SU-DHL-6 (cell line): ENCODE data around the gene TGM2.

Source experiments
- H2AFZ ChIP-seq: fragments of 200-600 bp; sonication (generic); 2 replicates; pipeline ENCODE4 v1.6.1; 2014; ENCODE audit warnings: low read depth, mild to moderate bottlenecking, moderate library complexity, mixed read lengths, antibody characterized with exemption, low read length; ENCODE audit not compliant: severe bottlenecking
- H3F3A ChIP-seq: fragments of 200-600 bp; shearing (Covaris generic); 2 replicates; pipeline ENCODE4 v1.6.0; 2016; ENCODE audit warnings: antibody characterized with exemption, mild to moderate bottlenecking; ENCODE audit not compliant: insufficient read depth
- H3K27ac ChIP-seq: fragments of 200-600 bp; sonication (generic); 2 replicates; pipeline ENCODE4 v1.5.1; 2016; ENCODE audit warnings: low read depth, mild to moderate bottlenecking, low read length, moderate library complexity, mixed read lengths
- H3K27me3 ChIP-seq: fragments of 200-600 bp; sonication (generic), shearing (Covaris generic); 2 replicates; pipeline ENCODE4 v1.6.0; 2014; ENCODE audit warnings: mild to moderate bottlenecking, low read length
- H3K36me3 ChIP-seq: fragments of 200-600 bp; sonication (generic); 2 replicates; pipeline ENCODE4 v1.6.1; 2014; ENCODE audit warnings: mild to moderate bottlenecking, low read length, mixed read lengths
- H3K4me2 ChIP-seq: fragments of 300-600, 200-600 bp; shearing (Covaris generic), sonication (generic); 2 replicates; pipeline ENCODE4 v1.6.0; 2014; ENCODE audit warnings: low read length, low read depth, mild to moderate bottlenecking; ENCODE audit not compliant: poor library complexity, severe bottlenecking
- H3K4me3 ChIP-seq: fragments of 200-600 bp; sonication (generic); 2 replicates; pipeline ENCODE4 v1.5.1; 2014; ENCODE audit warnings: antibody characterized with exemption, low read length, mild to moderate bottlenecking, mixed read lengths; ENCODE audit not compliant: insufficient read depth, poor library complexity, severe bottlenecking
- H3K79me2 ChIP-seq: fragments of 200-600 bp; sonication (generic); 2 replicates; pipeline ENCODE4 v1.6.1; 2014; ENCODE audit warnings: mild to moderate bottlenecking, low read length, moderate library complexity; ENCODE audit not compliant: insufficient read depth
- H3K9ac ChIP-seq: fragments of 200-600 bp; sonication (generic); 2 replicates; pipeline ENCODE4 v1.7.0; 2014; ENCODE audit warnings: mild to moderate bottlenecking, low read length
- H3K9me2 ChIP-seq: fragments of 200-600 bp; sonication (generic); replicated peaks from 2 replicates; pipeline ENCODE4 v1.6.1; 2014; ENCODE audit warnings: low read length; ENCODE audit not compliant: insufficient read depth
- H3K9me3 ChIP-seq: fragments of 200-600 bp; sonication (generic); 2 replicates; pipeline ENCODE4 v1.6.1; 2014; ENCODE audit warnings: low read length, mixed read lengths; ENCODE audit not compliant: insufficient read depth
- H4K20me1 ChIP-seq: fragments of 200-600 bp; sonication (generic); 2 replicates; pipeline ENCODE4 v1.6.1; 2014; ENCODE audit warnings: low read depth, mild to moderate bottlenecking, antibody characterized with exemption, low read length, moderate library complexity, mixed read lengths
- EZH2phosphoT487 ChIP-seq: fragments of 200-600 bp; sonication (generic), shearing (Covaris generic); conservative IDR thresholded peaks from 2 replicates; pipeline ENCODE4 v1.6.1; 2018; ENCODE audit warnings: mild to moderate bottlenecking, antibody characterized with exemption, low read length, moderate library complexity, mixed read lengths
- TF ChIP-seq, protein P1 (sequence below): fragments of 200-600 bp; sonication (generic); IDR thresholded peaks from one replicate; pipeline ENCODE4 v1.5.1; 2017; ENCODE audit warnings: antibody characterized with exemption, mild to moderate bottlenecking, low read length, moderate library complexity; ENCODE audit not compliant: insufficient read depth, poor library complexity, severe bottlenecking

The TGM2 gene

DNA sequence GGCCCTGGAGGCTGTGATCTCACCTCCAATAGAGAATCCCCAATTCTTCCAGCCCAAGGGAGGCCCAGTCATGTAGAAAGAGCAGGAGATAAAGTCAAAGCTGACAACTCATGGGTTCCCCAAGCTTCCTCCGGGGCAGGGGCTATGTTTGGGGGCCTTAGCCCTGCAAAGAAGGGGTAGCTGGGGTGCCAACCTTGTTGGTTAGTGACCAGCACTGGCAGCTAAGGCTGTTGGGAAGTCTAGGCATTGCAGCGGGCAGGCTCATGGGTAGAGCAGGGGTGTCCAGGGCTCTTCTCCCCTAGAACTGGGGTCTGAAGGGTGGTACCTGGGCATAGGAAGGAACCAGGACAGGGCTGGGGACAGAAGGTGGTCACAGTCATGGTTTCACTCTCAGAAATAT is 36.4 kb downstream of the TGM2 start:
- Histone ChIP-seq H3K36me3 (no peaks in the 10 kb centered on the region), H3K27me3 (no peaks in the 10 kb centered on the region), H3K79me2 (no peaks in the 10 kb centered on the region), H3K9me3 (no peaks in the 10 kb centered on the region), H4K20me1 (no peaks in the 10 kb centered on the region), H3K4me3 (no peak overlapping the region), H3K9me2 (no peaks in the 10 kb centered on the region), H2AFZ (no peak overlapping the region), H3K4me2 (no peak overlapping the region), H3K9ac (no peak overlapping the region), H3K27ac (no peak overlapping the region), H3F3A (no peaks in the 10 kb centered on the region)
- TF ChIP-seq EZH2phosphoT487 = no peak
- TF ChIP-seq, protein P1, sequence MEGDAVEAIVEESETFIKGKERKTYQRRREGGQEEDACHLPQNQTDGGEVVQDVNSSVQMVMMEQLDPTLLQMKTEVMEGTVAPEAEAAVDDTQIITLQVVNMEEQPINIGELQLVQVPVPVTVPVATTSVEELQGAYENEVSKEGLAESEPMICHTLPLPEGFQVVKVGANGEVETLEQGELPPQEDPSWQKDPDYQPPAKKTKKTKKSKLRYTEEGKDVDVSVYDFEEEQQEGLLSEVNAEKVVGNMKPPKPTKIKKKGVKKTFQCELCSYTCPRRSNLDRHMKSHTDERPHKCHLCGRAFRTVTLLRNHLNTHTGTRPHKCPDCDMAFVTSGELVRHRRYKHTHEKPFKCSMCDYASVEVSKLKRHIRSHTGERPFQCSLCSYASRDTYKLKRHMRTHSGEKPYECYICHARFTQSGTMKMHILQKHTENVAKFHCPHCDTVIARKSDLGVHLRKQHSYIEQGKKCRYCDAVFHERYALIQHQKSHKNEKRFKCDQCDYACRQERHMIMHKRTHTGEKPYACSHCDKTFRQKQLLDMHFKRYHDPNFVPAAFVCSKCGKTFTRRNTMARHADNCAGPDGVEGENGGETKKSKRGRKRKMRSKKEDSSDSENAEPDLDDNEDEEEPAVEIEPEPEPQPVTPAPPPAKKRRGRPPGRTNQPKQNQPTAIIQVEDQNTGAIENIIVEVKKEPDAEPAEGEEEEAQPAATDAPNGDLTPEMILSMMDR = no peak

DNA sequence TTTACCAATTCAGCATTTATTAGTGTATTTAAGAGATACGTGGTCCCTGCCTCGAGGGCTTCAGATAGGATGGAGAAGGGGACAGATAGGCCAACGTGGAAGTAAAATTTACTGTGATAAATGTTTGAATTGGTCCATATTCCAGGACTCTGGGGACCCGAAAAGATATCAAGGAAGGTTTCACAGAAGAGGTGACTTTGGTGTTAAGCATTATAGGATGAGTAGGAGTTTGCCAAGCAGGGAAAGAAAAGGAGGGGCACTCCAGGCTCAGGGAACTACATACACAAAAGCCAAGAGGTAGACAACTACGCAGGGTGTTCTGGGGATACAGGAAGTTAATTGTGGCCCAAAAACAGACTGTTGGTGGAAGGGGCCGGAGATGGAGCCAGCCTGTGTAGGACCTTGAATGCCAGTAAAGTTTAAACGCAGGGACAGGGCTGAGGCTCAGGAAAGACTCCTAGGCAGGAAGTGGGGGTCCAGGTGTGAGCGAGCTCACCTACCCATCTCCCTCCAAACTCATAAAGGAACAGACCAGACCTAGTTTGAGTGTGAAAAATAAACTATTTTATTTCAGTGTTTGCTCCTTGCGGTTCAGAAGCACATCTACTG is 37.0 kb downstream of the TGM2 start:
- no peak overlapping the region for H3K4me2 ChIP-seq
- H3K27ac ChIP-seq = no peak overlapping the region
- H3K79me2 ChIP-seq = no peaks in the 10 kb centered on the region
- H4K20me1 ChIP-seq = no peaks in the 10 kb centered on the region
- no peaks in the 10 kb centered on the region for H3K36me3 ChIP-seq
- H3K9me3 ChIP-seq = no peaks in the 10 kb centered on the region
- H3K4me3 ChIP-seq = no peak overlapping the region
- TF ChIP-seq, protein P1 = no peak
- TF ChIP-seq EZH2phosphoT487 = no peak
- H3K27me3 ChIP-seq = no peaks in the 10 kb centered on the region
- no peaks in the 10 kb centered on the region; the same call in 1 of the 2 replicates for H3F3A ChIP-seq
- no peak overlapping the region for H2AFZ ChIP-seq
- no peak overlapping the region for H3K9ac ChIP-seq
- no peaks in the 10 kb centered on the region for H3K9me2 ChIP-seq

DNA sequence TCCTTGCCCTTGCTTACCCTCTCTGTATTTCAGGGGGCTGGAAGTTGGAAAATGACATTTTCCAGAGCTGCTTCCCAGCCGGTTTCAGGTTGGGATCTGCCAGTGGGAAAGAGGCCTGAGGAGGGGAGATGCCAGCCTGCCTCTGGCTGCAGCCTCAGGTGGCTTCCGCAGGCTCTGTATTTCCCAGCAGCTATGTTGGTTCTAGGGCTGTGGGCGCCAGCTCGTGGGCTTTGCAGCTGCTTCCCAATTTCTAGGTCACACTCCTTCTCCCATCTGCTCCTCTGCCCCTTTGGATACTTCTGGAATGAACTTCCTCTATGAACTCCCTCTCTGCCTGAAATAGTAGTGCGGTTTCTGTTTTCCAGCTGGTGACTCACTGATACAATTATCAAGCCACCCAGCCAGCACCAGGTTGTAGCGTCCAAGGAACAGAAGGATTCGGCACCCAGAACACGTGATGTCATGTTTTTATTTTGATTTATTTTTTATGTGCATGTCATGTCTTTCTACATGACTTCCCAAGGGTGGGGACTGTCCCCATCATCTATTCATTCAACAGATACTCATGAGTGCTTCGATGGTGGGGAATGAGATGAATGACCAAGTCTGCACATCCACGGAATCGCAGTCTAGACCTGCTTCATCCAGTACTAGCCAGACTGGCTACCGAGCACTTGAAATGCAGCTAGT is 38.0 kb downstream of the TGM2 start:
- H2AFZ ChIP-seq = no peak overlapping the region
- no peak overlapping the region for H3K4me2 ChIP-seq
- no peaks in the 10 kb centered on the region for H3K79me2 ChIP-seq
- TF ChIP-seq, protein P1 = no peak
- TF ChIP-seq EZH2phosphoT487 = no peak
- H4K20me1 ChIP-seq = no peaks in the 10 kb centered on the region
- no peaks in the 10 kb centered on the region; the same call in 1 of the 2 replicates for H3F3A ChIP-seq
- no peak overlapping the region for H3K4me3 ChIP-seq
- H3K9ac ChIP-seq = no peak overlapping the region
- H3K27me3 ChIP-seq = no peaks in the 10 kb centered on the region
- H3K36me3 ChIP-seq = no peaks in the 10 kb centered on the region
- H3K9me3 ChIP-seq = no peaks in the 10 kb centered on the region
- no peak overlapping the region for H3K27ac ChIP-seq
- no peaks in the 10 kb centered on the region for H3K9me2 ChIP-seq
